GDM1 (cell line): Measurements from ENCODE around the gene DAAM2.

ENCODE experiments used
- DNase-seq: peaks from one replicate; lab custom pipeline; 2025; lab: John Stamatoyannopoulos, UW

The DAAM2 gene

DNA sequence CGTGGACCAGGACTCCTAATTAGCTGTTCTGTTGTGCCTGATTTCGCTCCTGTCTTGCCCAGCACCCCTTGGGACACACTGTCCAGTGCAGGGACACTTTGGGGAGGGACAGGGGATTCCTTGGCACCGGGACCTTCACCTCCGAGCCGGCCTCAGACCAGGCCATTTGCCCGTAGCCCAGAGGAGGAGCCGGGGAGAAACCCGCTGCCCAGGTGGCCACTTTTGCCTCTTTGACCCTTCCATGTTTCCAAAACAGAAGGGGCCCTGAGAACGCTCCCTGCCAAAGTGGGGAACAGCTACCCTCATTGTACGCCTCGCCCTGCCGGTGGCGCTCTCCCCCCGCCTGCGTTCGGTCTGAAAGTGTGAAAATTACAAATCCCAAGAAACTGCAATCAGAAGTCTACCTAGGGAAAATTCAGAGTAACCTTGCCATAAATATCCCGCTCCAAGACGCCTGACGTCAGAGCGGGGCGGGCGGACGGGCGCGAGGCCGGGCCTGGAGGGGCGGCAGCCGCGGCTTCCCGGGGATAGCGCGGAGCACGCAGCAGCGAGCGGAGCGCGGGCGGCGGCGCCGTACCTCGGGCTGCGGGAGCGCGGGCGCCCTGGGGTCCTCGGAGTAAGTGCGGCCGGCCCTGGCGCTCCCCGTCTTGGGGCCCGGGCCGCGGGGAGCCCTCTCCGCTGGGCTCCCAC lies at the start of gene DAAM2:
TSS of gene DAAM2 (plus strand) at position 527 of the 690 bp plus-strand sequence. CDS start 63,927 bp downstream, outside the sequence.
- DNase-seq = no peak

DNA sequence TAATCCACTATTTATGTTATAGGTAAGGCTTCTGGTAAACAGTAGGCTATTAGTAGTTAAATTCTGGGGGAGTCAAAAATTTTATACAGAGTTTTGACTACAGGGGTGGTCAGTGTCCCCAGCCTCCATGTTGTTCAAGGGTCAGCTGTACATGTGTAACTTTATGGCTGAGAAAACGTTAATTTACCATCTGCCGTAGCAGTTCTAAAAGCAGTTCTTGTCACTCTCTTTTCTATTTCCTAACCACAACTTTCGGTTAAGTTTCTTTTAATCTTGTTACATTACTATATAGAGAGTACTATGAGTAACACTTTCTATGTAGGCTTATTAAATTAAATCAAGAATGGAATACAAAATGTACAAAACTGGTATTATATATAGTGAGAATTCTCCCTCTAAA lies 45.4 kb upstream of the DAAM2 start:
- DNase-seq = no peak

DNA sequence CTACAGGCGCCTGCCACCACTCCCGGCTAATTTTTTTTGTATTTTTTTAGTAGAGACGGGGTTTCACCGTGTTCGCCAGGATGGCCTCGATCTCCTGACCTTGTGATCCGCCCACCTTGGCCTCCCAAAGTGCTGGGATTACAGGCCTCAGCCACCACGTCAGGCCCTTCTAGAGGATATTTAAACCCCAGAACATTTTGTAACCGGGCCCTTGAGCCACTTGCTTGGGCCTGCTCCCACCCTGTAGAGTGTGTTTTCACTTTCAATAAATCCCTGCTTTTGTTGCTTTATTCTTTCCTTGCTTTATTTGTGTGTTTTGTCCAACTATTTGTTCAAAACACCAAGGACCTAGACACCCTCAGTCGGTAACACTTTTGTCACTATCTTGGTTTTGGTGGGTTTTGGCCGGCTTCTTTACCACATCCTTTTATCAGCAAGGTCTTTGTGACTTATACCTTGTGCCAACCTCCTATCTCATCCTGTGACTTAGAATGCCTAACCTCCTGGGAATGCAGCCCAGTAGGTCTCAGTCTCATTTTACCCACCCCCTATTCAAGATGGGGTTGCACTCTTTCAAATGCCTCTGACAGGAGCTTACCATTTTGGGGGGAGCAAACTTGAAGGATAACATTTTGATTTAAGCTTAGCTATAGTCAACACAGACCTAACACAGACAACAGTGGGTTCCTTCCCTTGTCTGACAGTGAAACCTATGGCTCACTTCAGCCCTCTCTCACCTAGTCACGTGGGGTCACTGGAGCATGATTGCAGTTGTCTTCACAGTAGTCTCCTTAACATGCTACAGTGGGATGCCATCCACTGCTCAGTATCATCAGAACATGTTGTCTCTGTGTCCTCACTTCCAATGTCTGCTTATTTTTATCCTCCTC lies 39.1 kb upstream of the DAAM2 start:
- no peak for DNase-seq

DNA sequence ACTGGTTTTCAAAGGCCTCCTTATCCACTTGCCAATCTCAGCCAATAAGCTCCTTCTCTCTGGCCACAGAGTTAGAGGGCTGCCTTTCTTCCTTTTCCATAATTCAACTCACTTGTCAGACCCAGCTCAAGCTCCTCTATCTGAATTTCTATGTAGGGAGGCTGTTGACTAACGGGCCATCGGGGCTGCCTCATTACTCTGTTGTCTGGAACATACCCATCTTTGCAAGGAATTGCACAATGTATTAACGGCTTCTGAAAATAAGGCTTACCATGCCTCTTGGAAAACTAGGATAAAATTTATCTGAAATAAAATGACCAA lies 38.5 kb upstream of the DAAM2 start:
- no peak for DNase-seq

DNA sequence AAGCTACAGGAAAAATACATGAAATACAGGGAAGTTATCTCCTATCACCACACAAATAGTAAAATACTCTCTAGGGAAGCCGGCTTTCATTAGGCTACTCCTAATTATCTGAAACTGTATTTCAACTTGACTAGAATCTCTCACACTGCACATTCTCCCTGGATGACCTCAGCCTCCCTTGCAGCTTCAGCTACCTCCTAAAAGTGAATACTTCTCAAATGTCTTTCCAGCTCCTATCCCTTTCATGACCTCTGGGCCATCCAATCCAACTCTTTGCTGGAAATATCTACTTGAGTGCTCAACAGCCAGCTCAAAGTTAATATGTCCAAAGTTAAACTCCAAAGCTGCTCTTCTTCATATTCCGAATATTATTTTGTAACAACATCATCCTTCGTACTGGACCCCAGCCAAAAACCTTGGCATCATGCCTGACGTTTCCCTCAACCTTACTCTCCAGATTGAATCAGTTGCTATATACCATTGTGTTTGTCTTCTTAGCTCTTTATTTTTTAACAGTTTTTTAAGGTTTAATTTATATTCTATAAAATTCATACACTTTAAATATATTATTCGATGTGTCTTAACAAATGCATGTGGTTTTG lies 37.6 kb upstream of the DAAM2 start:
- DNase-seq = no peak

DNA sequence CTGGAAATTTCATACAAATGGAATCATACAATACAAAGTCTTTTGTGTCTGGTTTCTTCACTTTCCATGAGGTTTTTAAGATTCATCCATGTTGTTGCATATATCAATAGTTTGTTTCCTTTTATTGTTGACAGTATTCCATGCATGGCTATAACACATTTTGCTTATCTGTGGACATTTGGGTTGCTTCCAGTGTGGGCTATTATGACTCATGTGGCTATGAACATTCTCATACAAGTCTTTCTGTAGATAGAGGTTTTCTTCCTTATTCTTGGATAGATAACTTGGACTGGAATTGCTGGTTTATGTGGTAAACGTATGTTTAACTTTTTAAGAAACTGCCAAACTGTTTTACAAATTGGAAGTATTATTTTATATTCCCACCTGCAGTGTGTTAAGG lies 36.9 kb upstream of the DAAM2 start:
- no peak for DNase-seq

DNA sequence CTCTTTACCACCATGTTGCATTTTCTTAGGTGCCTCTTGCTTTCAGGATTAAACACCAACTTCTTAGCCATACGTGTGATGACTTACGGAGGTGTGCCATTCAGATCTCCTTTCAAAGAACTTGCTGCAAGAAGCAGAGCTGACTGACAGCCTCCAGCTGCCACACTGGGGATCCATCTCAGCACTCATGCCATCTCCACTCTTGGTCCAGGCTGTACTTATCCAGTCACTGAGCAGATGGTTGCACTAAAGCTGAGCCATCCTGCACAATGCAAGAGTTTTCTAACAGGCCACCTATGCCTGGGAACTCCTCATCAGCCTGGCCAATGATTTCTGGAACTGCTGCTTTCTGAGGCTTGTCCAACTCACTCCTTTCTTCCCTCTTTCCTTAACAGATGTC lies 35.6 kb upstream of the DAAM2 start:
- DNase-seq = no peak

DNA sequence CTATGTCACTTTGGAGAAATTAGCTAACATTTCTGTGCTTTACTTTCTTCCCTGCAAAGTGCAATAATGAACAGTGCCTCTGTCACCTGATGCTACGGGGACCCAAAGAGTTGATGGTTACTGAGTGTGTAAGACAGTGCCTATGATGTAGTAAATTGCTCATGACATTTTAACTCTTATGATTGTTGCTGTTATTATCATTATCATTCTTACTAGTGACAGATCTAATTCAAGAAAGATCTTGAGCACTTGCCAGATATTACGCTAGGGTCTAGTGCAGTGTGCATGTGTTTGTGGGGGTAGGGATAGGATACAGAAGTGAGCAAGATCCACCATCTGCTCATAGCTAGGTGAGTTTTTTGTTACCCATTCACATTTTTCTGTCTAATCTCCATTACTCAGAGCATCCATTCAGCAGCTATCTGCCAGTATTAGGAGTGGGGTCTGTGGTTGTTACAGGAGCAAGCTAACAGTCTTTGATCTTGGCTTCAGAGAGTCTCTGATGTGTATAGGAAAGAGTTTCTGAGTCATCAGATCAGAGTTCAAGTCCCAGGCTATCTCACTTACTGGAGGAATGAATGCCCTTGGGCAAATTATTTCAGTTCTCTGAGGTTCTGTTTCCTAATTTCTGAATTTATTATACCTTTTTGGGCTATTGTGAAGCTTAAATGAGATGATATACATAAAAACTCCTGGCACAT lies 33.1 kb upstream of the DAAM2 start:
- no peak for DNase-seq

DNA sequence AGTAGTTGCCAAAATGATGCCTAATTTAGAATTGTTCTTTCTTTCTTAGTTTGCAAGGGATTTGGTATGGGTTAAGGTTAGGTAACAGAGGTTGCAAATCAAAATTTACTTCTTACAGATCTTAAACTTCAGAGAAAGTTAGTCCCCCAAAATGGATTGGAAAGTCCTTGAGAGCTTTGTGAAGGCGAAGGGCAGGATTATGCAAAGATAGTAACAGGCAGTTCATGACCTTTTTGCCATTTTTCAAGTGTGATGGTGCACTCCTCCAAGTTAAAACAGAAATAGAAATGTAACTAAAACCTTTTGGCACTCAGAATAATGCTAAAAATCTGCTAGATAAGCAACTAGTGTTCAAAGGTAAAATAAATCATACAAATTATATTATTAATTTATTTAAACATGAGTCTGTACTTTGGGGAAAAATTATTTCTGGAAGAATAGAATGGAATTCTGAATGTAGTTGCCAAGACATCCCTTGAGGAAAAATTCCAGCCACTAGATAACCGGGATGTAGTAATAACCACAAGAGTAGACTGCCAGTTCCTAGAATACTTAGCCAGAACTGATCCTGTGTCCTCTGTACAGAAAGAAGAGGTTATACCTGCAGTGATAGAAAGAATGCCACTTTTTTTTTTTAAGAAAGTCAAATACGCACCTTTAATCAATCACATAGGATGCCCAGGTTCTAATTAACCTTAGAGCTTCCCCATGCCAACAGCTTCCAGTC lies 31.8 kb upstream of the DAAM2 start:
- DNase-seq = no peak

DNA sequence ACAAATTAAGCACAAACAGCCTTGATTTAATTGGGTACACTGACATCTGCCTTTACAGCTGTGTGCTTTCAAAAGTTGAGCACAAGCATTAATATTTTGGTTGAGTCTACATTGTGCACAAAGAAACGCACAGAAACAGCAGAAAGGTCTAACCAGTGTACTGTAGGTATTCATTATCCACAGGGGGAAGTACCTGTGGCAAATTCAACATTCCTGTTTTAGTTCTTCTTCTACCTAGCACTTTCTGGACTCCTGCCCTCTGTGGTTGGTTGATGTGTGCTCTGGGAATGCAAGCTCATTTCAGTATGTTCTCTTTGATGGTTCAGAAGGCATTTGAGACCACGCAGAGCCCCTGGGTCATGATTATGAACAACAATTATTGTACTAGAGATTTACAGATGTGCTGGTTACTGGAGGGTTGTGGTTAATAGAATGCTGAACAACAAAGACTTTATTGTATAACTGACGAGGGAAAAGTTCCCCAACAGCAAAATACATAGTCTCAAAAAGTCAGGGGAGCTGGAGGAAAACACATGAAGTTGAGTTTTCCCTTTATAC lies 26.6 kb upstream of the DAAM2 start:
- no peak for DNase-seq

DNA sequence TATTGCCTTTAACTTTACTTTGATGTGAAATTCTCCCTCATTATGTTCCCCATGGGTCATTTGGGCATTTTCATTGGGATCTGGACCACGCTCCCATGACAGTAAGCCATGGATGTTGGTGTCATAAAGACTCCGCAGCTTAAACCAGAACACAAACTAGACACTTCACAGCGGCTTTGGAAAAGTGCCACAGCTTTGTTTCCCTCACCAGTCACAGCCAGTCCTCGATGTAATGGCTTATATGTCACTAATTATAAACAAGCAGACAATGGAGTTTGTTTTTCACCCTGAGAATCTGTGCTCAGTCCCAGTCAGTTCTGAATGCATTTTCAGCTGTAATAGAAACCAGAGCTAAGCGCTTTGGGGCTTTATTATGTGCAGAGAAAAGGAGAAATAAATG lies 23.2 kb upstream of the DAAM2 start:
- no peak for DNase-seq

DNA sequence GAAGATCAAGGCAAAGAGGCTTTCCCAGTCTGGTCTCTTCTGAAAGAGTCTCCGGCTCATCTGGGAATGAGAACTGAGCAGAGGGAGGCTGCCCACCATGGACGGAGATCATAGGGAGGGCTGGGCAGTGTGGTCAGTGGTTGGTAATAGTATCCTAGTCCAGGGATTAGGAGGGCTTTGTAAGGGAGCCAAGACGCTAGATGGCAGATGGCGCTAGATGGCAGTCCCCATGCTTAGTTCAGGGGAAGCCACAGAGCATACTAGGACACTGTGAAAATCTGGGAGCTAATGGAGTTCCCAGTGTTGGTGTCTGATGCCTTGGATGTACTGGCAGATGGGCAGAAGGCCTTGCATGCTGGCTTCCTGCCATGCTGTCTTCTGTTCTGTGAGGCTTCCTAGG lies 21.7 kb upstream of the DAAM2 start:
- DNase-seq = no peak

DNA sequence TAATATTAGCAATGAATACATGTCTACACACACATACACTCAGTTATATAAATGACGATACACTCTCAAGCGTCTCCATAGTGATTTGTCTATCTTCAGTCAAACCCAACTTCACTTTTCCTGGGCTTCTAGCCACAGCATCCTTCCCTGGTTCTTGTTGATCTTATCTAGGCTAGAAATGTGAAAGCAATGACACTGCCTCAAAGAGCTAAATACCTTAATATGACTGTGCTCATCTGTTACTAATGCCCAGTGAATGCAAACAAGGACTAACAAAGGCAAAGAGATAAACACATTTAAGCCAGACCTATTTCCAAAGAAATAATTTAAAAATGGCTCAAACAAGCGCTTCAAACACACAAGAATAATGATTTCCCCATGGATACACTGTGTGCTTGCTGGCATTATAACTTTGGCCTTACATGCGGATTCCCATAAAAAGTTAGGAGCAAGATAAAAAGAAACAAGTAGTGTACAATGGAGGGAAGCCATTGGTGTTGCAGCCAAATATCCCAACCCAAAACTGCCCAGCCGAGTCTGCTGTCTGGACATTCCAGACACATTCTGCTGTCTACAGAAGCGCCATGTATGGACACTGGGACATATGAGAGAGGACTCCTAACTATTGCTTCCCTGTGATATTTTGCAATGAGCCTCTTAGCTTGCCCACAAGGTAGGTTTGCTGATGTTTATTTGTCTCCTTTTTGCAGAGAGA lies 19.5 kb upstream of the DAAM2 start:
- no peak for DNase-seq

DNA sequence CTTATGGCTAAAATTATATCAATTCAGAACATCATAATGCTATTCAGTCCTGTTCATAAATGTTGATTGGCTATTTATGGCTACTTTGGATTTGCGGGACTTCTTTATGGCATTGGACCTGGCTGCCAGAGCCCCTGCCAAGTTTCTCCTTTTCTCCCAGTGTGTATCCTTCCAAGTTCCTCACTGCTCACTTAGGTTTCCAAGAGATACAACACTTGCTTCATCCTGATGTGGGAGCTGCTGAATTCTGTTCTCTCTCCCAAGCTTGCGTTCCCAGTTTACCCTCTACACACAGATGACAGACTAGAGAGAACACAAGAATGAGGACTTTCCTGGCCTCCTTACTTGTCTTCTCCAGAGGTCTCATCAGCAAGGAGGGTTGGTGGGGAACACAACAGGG lies 18.4 kb upstream of the DAAM2 start:
- DNase-seq = no peak

DNA sequence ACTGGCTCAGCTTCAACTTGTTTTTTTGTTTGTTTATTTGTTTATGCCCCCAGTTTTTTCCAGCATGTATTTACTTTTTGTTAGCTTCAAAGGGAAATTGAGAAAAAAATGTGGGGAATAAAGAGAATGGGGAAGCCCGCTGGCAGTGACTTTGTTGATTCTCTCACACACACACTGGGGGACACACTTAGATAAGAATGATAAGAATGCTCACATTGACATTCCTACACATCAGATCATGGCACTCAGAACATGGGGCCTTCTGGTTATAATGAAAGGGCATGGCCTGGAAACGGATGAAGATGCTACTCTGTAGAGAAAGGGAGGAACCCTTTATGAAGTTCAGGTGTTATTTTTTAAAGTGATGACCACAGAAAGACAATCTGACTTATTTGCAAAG lies 15.6 kb upstream of the DAAM2 start:
- no peak for DNase-seq

DNA sequence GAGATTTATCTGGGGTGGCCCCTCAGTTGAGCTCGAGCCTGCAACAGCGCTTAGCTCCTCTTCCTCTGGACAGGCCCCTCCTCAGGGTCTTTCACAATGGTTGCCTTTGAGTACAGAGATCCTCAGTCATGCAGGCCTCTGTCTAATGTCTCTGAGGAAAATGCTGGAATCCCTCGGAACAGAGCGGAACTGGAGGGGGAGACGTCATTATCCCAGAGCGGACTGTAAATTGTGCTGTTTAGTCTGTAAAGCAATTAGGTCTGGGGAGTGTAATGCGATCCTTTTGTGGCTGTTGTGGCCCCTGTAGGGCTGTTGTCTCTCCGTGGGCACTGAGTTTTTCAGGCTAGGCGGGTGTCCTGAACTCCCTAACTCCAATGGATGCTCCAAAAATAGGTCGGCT lies 15.0 kb upstream of the DAAM2 start:
- no peak for DNase-seq

DNA sequence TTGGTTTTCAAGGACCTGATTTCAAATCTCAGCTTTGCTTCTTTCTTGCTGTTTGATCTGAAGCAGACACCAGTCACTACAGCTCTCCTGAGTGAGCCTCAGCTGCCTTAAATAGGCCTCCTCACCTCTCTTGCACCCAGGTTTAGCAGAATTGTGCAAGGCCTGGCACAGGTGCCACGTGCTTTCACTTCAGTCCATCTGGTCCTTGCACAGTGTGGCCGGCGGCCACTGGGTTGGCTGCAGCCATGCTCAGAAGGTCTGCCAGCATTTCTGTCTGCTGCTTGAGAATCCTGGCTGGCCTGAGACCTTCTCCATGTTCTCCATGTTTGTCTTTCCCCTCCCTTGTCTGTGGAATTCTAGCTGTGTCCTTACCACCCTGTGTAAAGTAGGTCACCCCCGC lies 14.5 kb upstream of the DAAM2 start:
- DNase-seq = no peak

DNA sequence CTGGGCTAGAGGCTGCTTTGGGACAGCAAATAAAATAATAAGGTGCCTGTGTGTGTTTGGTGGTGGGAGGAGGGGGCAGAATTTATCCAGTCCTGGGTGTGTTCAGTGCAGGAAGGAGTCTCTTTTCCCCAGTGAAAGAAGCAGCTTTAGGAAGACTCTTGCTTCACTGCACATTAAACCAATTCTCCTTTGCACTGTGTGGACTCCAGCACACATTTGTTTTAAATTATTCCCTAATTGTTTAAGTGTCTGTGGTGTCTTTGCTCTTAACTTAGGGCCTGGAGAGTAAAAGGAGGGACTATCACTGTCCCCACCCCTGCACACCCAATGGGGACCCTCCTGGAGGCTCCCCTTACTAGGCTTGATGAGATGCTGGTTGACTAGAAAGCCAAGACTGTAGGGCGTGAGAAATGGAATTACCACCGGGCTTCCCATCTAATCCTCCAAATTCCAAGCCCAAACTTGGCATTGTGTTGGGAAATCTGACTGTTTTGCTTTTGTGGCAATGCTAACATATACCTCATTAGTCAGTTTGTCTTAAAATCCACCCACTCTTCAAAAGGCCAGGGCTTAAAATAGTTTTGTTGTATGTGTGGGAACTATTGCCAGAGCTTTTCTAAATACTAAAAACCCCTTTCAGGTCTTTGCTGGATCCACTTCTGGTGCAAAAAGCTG lies 13.5 kb upstream of the DAAM2 start:
- DNase-seq = no peak

DNA sequence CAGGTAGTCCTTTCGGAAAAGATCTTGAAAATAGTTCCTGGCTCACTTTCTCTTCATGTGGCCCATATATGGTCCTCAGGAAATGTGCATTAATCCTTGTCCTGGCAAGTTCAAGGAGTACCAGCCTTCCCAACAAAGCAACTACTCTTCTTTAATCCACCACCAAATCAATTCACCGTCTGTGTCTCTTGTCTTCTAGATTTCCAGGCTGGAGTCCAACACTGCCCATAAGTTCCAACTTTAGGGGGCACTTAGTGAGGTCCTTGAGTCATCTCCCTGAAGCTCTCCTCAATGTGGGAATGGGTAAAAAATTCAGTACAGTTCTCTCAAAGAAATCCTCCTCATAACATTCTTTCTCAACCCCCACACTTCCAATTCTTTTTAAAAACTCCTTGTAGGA lies 6.9 kb upstream of the DAAM2 start:
- DNase-seq = no peak

DNA sequence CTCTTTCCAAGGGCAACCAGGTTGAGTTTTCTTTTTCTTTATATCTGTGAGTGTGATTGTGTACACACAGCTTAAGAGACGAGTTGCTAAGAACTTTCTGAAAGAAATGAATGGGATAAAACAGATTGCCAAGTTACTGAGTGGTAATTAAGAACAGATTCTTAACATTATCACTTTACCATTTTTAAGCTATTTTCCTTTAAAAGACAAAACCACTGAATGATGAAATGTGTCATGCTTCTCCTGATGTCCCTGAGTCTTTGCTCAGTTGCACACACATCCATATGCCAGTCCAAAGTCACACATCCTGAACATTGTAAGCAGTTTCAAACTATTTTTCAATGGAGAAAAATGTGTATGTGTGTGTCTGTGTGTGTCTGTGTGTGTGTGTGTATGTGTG lies 5.5 kb upstream of the DAAM2 start:
- no peak for DNase-seq
